ENCODE results near the gene GSTO1.

The GSTO1 gene

GRCh38 chr10:104307576-104308438 lies 53.1 kb downstream of the GSTO1 start:
- DNase-seq = no peak

GRCh38 chr10:104308439-104308903 lies 53.8 kb downstream of the GSTO1 start:
- no peak for DNase-seq

GRCh38 chr10:104309980-104310978 lies 55.6 kb downstream of the GSTO1 start:
- DNase-seq = no peak

- DNase-seq = no peak
Observed at GRCh38 chr10:104311184-104311720, 56.6 kb downstream of the GSTO1 start.

GRCh38 chr10:104314591-104315485 lies 60.1 kb downstream of the GSTO1 start:
- DNase-seq = no peak

GRCh38 chr10:104315486-104315921 lies 60.8 kb downstream of the GSTO1 start:
- DNase-seq = no peak

GRCh38 chr10:104316321-104317099 lies 61.8 kb downstream of the GSTO1 start:
- no peak for DNase-seq

All from NK-92 treated with Interleukin-12 subunit alpha and Interleukin-12 subunit beta, amount 100 ng/mL, for 24 hours (cell line).